Measurements from ENCODE around the gene CACNA1I. TPM values are rescaled to one million over a fixed set of nuclear protein-coding genes. Genes with fewer than 3 reads are reported as not detected.

The CACNA1I gene
- total and polyA plus RNA-seq, 2 donors (not counting 1 experiment from before 2014, with no cell fraction given), result 0.07 to 0.25 TPM

DNA sequence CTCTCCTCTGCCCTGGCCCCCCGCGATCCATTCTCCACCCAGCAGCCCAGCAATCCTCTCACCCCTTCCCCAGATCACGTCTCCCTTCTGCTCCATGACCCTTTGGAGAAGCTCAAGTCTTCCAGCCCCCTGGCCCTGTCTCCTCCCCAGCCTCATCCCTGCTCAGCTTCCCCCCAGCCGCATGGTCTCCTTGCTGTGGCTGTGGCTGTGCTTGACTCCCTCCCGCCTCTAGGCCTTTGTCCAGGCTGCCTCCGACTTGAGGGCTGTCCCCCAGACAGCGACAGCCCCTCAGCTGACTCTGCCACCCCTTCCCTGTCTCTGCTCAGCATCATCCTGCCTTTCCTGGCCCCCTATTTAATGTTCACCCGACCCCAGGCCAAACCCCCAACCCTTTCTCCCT lies 59.3 kb downstream of the CACNA1I start:
- H3K4me3 Mint-ChIP-seq, result no peak overlapping the region
- no peaks in the 10 kb centered on the region for H4K20me1 ChIP-seq (ENCODE audit: control insufficient read depth, insufficient read depth, low read length, poor library complexity, severe bottlenecking)
- H3K36me3 ChIP-seq (replicated peaks in 1 of 2; ENCODE audit: control extremely low read depth in 1 of 2, control insufficient read depth in 1 of 2, extremely low read depth in 1 of 2, insufficient read depth in 2 of 2, low read length in 1 of 2), result no peaks in the 10 kb centered on the region
- H3K4me3 ChIP-seq (ENCODE audit: control extremely low read depth in 1 of 5, extremely low read depth in 1 of 5, insufficient read depth in 1 of 5, low read depth in 2 of 5, low read length in 4 of 5), result no peak overlapping the region
- H3K27ac Mint-ChIP-seq, result no peak overlapping the region
- H3K79me2 ChIP-seq (ENCODE audit: control insufficient read depth, insufficient read depth, low read length), result no peaks in the 10 kb centered on the region
- H3K9ac ChIP-seq (ENCODE audit: low read length), result no peak overlapping the region
- no peak for TF ChIP-seq CTCF (IDR thresholded peaks at IDR 0.05)
- no peak overlapping the region for H2AFZ ChIP-seq (ENCODE audit: insufficient read depth, low read depth, low read length, poor library complexity, severe bottlenecking)
- H3K4me2 ChIP-seq (replicated peaks; ENCODE audit: low read depth, low read length, poor library complexity, severe bottlenecking), result no peak overlapping the region
- peaks cover 43% of the 10 kb centered on the region for H3K27me3 Mint-ChIP-seq
- no peak overlapping the region for H3K27ac ChIP-seq (ENCODE audit: low read length in 2 of 2)
- H3K9me3 Mint-ChIP-seq (ENCODE audit: insufficient read depth), result no peaks in the 10 kb centered on the region
- ATAC-seq (ENCODE audit: low read depth), result no peak
- 84% methylated on average over 8 of the region's 8 CpGs for WGBS (ENCODE audit: insufficient coverage)
- intact Hi-C loops (cut with micrococcal nuclease), result no loop called here
- no peak for DNase-seq
- H3K27me3 ChIP-seq (replicated peaks in 1 of 4; ENCODE audit: control extremely low read depth in 1 of 4, control insufficient read depth in 3 of 4, insufficient read depth in 4 of 4, low read length in 3 of 4), result peaks cover 0 to 16% (median 3%) of the 10 kb centered on the region in 4 experiments
- ChIA-PET POLR2A (no interaction called here), CTCF (no interaction called here)
- H3K4me1 ChIP-seq (ENCODE audit: control insufficient read depth in 2 of 2, insufficient read depth in 2 of 2, low read length in 2 of 2), result no peaks in the 10 kb centered on the region
- H3K4me1 Mint-ChIP-seq, result no peaks in the 10 kb centered on the region
- H3K9me3 ChIP-seq (ENCODE audit: control extremely low read depth in 1 of 3, control insufficient read depth in 2 of 3, insufficient read depth in 1 of 3, low read length in 2 of 3), result no peaks in the 10 kb centered on the region

DNA sequence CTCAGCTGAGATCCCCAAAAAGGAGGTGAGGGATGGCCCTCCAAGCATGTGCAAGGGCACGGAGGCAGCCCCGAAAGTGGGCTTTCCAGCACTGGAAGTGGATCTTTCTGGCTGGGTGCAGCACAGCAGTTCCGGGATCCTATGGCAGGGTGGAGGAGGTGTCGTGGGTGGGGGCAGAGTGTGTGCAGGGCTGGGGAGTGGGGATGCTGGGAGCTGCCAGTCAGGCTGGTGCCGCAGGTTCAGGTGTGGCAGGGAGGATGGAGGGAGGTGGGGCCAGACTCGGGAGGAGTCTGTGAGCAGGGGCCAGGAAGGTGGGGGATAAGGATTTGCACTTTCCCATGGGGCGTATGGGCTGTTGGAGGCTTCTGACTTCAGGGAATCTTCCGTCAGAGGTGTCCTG lies 60.2 kb downstream of the CACNA1I start:
- WGBS (ENCODE audit: insufficient coverage), result 87% methylated on average over 8 of the region's 8 CpGs
- no peaks in the 10 kb centered on the region for H3K36me3 ChIP-seq (replicated peaks in 1 of 2; ENCODE audit: control extremely low read depth in 1 of 2, control insufficient read depth in 1 of 2, extremely low read depth in 1 of 2, insufficient read depth in 2 of 2, low read length in 1 of 2)
- no peak overlapping the region for H2AFZ ChIP-seq (ENCODE audit: insufficient read depth, low read depth, low read length, poor library complexity, severe bottlenecking)
- no peak for DNase-seq
- H3K27ac ChIP-seq (ENCODE audit: low read length in 2 of 2), result no peak overlapping the region
- ATAC-seq (ENCODE audit: low read depth), result no peak
- H3K4me1 ChIP-seq (ENCODE audit: control insufficient read depth in 2 of 2, insufficient read depth in 2 of 2, low read length in 2 of 2), result no peaks in the 10 kb centered on the region
- Mint-ChIP-seq H3K9me3 (ENCODE audit: insufficient read depth) (no peaks in the 10 kb centered on the region), H3K4me1 (no peaks in the 10 kb centered on the region), H3K4me3 (no peak overlapping the region), H3K27ac (no peak overlapping the region), H3K27me3 (peaks cover 43% of the 10 kb centered on the region)
- peaks cover 0 to 16% (median 3%) of the 10 kb centered on the region in 4 experiments for H3K27me3 ChIP-seq (replicated peaks in 1 of 4; ENCODE audit: control extremely low read depth in 1 of 4, control insufficient read depth in 3 of 4, insufficient read depth in 4 of 4, low read length in 3 of 4)
- CTCF ChIA-PET, result no interaction called here
- TF ChIP-seq CTCF (IDR thresholded peaks at IDR 0.05) (no peak), EZH2 (IDR thresholded peaks at IDR 0.05; ENCODE audit: borderline replicate concordance, insufficient read depth, low read depth, low read length, poor library complexity, severe bottlenecking) (no peak)
- no peak overlapping the region for H3K4me2 ChIP-seq (replicated peaks; ENCODE audit: low read depth, low read length, poor library complexity, severe bottlenecking)
- POLR2A ChIA-PET, result no interaction called here
- H4K20me1 ChIP-seq (ENCODE audit: control insufficient read depth, insufficient read depth, low read length, poor library complexity, severe bottlenecking), result no peaks in the 10 kb centered on the region
- H3K9ac ChIP-seq (ENCODE audit: low read length), result no peak overlapping the region
- no peaks in the 10 kb centered on the region for H3K9me3 ChIP-seq (ENCODE audit: control extremely low read depth in 1 of 3, control insufficient read depth in 2 of 3, insufficient read depth in 1 of 3, low read length in 2 of 3)
- H3K4me3 ChIP-seq (ENCODE audit: control extremely low read depth in 1 of 5, extremely low read depth in 1 of 5, insufficient read depth in 1 of 5, low read depth in 2 of 5, low read length in 4 of 5), result no peak overlapping the region
- intact Hi-C loops (cut with micrococcal nuclease), result no loop called here
- no peaks in the 10 kb centered on the region for H3K79me2 ChIP-seq (ENCODE audit: control insufficient read depth, insufficient read depth, low read length)

Measured in B cell (primary cell).